HG03095 (cell line): ENCODE data around the gene ABCD2.
A peak's percentile ranks its signal among the peaks of the same experiment; 100 is the strongest.
"Not testable (repeated sequence)": the region's sequence is repeated elsewhere in the genome, so short reads cannot be mapped to it uniquely, and the experiment has no call there.

ENCODE experiments used
- ATAC-seq: cut with Tn5 transposase; IDR thresholded peaks from one replicate; pipeline ENCODE4 v1.9.1; 2021; ENCODE audit warnings: moderate library complexity; ENCODE audit not compliant: unreplicated experiment

Gene ABCD2

DNA sequence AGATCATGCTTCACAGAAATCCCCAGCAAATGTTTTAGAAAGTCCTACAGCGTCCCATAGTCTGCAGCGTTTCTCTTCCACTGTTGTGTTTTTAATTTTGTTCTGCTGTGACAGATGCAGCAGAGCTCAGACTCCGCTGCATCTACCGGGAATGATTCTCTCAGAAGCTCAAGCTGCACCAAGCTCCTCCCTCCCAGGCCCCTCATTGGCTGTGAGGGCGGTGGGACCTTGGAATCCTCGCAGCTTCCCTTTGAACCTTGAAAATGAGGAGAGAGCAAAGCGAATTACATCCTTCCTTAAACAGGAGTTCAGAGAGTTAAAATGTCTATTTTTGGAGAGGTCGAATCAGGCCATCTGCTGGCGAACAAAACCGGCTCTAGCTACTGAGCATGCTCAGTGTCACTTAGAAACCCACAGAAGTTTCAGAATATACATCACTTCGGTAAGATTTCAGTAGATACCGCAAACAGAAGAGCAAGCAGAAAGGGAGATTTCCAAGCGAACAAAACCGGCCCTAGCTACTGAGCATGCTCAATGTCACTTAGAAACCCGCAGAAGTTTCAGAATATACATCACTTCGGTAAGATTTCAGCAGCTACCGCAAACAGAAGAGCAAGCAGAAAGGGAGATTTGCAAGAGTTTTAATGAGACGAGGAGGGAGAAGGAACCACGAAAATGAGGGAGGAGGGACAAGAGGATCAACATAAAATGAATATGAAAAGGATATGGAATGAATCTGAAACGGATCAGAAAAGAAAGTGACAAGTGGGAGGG is at the start of gene ABCD2:
TSS of gene ABCD2 (minus strand) at position 144 of the 774 bp plus-strand sequence. CDS start 188 bp downstream, outside the sequence.
- ATAC-seq, result peak; percentile 72

DNA sequence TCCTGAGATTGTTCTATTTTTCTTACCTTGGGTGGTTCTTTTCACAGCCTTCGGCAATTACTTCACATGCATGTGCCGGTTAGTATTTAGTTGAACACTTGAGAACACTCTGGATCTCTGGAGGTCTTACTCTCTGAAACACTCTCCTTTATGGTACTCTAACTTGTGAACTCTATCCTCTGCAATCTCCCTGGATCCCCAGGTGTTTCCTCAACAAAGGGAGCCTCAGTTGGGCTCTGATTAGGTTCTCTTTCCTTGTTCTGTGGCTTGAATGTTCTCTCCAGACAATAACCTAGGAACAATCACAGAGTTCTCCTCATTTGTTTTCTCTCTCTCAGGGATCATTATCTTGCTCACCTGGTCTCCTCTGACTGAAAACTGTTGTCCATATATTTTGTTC is 40.5 kb upstream of the ABCD2 start:
- no peak for ATAC-seq

DNA sequence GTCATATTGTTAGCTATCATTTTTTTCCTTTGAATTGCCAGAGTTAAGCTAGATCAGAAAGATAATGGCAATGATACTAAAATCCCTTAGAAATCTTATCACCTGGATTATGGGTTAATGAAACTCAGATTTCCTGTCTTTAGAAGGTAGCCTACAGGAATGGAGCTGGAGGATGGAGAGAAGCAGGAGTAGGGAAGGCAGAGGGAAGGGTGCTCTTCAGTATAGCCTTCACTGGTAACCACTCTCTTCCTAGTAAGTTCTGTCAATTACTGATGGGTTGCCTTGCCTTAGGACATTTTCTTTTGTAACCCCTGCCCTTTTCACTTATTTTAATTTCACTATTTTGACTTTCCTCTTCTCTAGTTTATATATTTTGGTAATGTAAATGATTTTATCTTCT is 27.8 kb upstream of the ABCD2 start:
- no peak for ATAC-seq

DNA sequence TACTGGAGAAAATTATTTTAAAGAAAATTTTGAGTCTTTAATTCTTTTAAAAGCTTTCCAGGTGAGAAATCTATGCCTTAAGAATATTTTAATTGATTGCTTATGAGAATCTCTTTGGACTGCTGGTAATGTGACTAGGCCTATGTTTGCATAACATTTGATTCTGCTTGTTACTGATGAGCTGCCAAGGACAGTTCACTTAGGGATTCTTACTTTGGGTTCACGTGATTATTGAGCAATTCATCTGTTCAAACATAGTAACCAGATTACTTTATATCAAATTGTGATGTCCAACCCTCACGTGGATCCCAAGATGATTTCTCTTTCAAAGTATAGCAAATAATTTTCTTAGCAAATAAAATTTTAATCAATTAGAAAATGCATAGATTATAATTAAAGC is 27.4 kb upstream of the ABCD2 start:
- no peak for ATAC-seq

DNA sequence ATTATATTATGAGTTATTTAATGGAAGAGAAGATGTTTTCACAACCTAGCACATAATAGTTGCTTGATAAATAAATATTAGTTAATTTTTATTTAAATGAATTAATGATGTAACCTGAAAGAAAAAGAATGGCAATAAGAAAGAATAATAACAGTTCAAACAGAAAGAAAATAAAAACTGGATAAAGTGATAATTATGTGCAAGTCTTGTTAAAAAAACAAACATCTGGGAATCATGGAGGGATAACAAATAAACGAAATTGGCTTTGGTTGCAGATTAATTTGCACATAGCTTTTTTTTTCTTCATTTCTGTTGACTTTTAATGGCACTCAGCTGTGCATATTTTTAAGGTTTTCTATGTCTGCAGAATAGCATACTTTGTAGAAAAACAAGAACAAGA is 23.4 kb upstream of the ABCD2 start:
- no peak for ATAC-seq

DNA sequence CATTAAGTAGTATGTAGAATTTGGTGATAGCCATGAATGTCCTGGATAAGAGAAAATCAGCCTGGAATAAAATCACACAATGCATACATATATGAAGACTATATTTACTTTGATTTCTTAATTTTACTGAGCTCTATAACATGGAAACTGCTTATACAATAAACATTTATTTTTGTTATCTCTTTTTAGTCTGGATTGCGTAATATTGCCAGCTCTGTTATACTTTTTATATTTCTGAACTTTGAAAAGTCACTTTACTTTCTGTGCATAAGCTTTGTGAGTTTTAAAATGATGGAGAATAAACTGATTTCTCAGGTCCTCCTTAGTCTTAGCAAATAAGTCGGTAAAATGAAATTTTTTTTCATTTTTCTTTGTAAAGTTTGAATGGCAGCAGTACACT is 19.2 kb upstream of the ABCD2 start:
- ATAC-seq, result no peak

DNA sequence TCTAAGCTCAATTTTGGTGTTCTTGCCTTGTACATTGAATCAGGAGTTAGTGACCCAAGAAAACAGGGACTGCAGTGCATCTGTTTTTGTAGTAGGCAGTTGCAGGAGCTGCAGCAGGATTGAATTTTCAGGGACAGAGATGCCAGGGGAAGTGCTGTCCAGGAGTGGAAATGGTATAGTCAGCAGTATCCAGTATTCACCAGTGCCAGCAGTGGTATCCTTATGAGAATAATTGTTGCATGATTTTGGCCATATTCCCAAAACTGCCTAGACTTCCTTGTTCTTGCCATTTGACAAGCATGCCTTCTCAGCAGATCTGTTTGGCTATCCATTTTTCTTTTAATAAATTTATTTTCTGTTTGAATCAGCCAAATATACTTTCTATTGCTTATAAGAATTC is 18.6 kb upstream of the ABCD2 start:
- no peak for ATAC-seq

DNA sequence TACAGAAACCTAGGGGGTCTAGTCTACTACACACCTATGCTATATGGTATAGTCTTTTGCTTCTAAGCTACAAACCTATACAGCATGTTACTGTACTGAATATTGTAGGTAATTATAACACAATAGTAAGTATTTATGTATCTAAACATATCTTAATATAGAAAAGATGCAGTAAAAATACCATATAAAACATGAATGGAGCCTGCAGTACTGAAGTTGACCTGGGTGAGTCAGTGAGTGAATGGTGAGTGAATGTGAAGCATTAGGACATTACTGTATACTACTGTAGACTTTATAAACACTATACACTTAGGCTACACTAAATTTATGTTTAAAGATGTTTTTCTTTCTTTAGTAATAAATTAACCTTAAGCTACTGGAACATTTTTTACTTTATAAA is 13.1 kb upstream of the ABCD2 start:
- ATAC-seq, result no peak

DNA sequence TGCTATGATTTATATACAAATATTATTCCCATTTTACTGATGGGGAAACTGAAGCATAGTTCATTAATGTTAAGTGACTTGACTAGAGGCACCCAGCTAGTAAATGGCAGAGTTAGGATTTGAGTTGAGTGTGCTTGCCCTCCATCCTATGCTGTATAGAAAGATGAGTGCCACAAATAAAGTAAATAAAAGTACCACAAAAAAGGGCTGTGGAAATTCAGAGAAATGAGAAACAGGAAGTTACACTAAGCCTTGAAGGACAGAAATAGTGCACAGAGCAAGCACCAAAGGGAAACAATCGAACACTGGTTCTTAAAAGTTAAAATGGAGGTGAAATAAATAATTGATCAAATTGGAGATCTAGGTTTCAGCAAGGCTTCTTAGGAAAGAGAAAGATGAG is 9.2 kb upstream of the ABCD2 start:
- ATAC-seq, result peak; percentile 48

DNA sequence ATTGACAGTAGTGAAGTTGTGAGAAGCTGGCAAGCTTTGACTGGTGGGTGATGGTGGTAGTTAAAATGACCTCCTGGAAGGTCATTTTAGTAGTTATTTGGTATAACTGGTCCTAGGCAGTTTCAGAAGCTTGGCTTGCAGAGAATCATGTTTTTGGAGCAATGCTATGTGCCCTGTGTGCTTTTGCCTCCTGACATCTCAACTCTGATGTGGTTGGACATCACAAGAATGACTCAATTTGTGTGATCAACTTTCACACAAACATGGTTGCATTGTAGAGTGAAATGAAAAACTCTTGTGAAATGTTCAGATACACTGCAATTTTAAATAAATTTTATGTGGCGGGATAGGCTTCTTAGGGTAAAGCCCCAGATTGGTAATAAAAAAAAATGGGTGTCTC is 8.3 kb upstream of the ABCD2 start:
- ATAC-seq, result no peak

DNA sequence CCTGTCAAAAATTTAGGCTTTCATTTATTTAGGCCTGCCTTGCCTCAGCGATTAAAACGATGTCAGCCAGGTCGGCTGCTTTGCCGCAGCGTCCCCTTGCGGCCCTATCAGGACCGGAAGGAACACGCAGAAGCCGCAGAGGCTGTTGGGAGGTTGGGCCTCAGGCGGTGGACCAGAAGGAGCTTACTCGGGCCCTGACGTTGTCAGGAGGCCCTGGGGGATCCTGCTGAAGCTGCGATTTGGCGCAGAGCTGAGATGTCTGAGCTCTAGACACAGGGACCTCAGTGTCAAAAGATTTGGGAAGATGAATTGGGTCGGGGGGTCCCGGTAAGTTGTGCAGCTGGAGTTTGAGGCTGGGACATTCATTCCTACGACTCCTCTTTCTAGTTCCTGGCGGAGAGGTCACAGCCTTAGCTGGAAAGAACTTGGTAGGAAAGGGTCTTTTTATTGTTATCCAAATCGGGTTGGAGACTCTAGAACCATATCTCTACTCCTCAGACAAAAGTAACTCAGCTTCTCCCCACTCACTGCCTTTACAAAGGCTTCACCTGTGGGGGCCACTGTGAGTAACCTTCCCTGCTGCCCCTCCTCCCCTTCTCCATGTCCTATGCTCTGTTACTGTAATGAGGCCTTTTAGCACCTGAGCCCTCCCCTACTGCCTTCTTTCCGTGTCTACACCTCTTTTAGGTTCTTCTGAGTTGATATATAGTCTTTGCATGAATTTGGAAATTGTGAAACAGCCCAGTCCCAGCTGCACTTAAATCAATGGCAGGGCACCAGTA is 6.6 kb upstream of the ABCD2 start:
- no peak for ATAC-seq

DNA sequence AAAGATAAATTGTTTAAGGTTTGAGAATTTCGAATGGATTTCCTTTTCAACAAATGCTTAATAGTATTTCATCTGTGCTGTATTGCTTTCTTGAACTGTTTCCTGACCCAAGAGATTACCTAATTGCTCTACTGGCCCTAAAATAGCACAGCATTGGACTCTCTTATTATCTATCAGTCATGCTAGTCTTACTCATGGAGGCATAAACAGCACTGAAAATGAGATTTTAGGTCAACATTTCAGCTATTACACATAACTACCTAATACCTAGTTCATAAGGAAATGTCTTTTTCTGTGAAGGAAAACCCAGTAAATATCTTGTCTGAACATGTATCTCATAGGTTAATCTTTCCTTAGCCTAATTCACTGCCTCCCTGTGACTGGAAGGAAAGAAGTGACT is 4.3 kb upstream of the ABCD2 start:
- no peak for ATAC-seq

DNA sequence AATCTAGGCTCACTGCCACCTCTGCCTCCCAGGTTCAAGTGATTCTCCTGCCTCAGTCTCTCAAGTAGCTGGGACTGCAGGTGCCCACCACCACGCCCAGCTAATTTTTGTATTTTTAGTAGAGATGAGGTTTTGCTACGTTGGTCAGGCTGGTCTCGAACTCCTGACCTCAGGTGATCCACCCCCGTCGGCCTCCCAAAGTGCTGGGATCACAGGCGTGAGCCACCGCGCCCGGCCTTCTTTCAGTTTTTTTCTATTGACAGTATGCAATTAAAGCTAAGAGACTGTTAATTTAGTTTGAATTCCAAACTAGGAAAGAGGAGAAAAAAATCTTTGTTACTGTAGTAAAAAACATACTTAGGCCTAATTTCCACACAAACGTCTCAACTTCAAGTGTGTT is 3.6 kb upstream of the ABCD2 start:
- ATAC-seq, result not testable (repeated sequence)

DNA sequence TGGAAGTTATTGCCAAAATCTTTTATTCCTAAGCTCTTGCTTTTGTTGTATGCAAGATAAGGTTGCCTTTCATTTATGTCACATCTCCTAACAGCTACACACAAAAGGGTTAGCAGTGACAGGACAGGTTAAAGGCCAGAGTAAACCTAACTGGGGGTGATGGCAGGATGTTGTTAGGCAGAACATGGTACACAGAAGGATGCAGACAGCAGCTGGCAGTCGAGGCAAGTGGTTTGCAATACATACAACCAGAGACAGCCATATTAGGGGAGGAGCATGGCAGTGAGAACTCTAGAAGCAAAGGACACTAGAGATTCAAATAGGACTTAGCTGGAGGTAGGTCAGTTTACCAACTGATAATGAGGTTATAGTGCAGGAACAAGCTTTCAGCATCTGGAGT is 2.7 kb upstream of the ABCD2 start:
- ATAC-seq, result no peak

DNA sequence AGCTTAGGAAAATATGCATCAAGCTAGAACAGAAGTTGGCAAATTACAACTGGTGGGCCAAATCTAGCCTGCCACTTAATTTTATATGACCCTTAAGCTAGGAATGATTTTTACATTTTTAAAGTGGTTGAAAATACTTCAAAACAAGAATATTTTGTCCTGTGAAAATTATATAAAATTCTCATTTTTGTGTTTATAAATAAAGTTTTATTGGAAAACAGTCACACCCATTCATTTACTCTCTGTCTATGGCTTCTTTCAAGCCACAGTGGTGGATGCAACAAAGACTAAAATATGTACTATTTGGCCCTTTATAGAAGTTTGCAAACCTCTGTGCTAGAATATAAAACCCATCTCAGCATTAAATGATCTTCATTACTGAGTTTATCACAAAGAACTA is 2.1 kb upstream of the ABCD2 start:
- no peak for ATAC-seq

DNA sequence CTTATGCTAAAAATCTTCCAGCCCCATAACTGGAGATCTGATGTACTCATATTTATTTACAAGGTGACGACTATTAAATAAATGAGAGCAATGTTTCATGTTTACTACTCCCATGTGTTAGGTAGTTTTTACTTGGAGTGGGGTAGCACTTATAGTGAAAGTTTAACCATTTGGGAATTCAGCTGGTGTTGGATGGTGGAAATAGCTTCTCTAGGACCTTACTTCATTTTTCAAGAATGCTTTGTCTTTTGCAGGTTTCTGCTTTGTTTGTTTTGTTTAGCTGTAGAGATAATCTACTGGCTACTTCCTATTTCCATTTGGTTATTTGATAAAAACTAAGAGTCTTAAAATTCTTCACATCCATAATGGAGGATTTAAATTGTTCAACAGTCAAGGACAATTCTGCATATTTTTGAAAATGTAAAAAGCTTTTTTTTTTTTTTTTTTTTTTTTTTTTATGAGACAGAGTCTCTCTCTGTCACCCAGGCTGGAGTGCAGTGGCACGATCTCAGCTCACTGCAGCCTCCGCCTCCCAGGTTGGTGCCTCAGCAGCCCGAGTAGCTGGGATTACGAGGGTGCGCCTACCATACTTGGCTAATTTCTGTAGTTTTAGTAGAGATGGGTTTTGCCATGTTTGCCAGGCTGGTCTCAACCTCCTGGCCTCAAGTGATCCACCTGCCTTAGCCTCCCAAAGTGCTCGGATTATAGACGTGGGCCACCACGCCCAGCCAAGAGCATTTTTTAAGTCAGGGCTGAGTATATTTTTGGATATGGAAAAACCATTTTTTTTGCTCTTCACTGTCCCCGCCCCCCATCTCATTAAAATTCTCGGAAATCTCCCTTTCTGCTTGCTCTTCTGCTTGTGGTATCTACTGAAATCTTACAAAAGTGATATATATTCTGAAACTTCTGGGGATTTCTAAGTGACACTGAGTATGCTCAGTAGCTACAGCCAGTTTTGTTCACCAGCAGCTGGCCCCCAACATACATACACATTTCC is 1.4 kb upstream of the ABCD2 start:
- ATAC-seq, result peak; percentile 38

DNA sequence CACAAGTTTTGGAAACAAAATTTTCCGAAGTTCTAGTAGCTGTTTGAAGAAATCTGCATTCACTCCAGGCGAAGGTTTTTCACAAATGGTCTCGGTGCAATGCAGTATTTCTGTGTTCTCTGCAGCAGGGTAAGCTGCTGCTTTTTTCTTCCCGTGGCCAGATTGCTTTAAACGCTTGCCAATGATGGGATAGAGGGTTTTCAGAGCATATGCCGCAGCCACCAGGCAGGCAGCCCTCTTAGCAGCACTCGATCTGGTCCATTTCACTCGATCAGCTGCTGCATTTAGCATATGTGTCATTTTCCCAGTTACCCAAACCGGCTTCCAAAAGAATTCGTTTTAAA is 315 bp downstream of the ABCD2 start:
- peak; percentile 14 for ATAC-seq

DNA sequence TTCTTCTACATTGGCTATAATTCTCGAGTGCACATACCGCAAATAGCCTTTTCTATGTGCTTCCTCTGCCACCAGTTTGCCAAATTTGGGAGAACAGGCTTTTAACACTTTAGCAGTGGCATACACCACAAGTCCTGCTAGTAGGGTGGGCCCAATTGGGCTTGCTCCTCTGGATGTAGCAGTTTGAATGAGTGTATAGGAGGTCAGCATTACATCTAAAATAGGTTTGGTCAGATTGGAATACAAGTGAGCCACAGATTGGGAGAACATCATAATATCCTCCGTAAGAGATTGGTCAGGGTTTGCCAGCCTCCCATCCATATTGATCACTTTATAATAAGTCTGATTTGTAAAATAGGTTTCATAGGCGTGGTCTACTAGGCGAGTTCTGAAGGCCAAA is 902 bp downstream of the ABCD2 start:
- ATAC-seq, result no peak

DNA sequence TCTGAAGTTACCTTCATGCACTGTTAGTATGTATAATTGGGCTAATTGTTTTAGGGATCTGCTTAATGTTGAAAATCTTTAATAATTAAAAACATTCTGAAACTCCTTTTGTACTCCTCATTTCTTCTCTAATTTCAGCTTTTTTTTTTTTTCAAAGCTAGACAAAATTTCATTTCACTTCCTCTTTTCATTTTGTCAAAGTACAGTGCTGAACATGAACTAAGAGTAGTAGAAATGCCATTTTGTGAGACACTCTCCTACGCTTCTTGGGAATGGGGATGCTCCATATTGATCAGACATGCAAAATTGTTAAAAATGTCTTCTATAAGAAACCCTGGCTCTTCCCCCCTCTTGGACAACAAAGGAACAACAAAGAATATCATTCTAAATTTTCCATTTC is 1.7 kb downstream of the ABCD2 start:
- ATAC-seq, result no peak

DNA sequence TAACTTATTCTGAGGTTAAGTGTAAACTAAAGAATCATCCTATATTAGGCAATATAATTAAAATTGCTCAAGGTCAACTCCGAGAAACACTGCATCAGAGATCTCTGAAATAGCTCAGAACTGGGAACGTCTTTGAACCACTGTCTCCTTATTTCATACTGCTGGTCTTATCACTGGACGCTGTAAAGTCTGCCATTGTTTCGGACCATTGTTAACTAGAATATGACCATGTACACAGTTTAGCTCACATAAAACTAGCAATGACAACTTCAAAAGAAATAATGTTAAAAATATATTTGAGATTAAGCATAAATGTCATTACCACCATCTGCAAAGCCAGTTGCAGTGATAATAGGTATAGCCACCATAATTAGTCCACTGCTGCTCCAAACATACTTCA is 2.9 kb downstream of the ABCD2 start:
- no peak for ATAC-seq

DNA sequence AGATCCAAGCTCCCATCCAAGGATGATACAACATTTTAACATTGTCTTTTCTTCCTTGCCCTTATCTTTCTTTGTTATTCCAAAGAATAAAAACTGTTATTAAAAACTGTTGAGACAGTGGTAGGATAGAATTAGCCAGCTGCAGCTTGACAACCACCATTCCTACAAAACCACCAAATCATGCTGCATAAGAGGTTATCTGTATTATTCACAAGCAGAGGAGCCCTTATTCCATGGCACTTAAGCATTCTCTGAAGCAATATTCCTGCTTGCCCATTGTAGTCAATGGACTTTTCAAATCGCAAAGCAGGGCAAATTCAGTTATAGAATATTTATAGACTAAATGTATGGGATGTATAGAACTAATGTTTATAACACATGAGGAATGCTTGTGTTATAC is 3.4 kb downstream of the ABCD2 start:
- no peak for ATAC-seq
